Measurements from ENCODE around the gene CASK. TPM values are rescaled to one million over a fixed set of nuclear protein-coding genes. Genes with fewer than 3 reads are reported as not detected.
"Not testable (repeated sequence)": the region's sequence is repeated elsewhere in the genome, so short reads cannot be mapped to it uniquely, and the experiment has no call there.

Gene CASK
- total RNA-seq, 1 experiment from 2014 or later = 163 TPM

DNA sequence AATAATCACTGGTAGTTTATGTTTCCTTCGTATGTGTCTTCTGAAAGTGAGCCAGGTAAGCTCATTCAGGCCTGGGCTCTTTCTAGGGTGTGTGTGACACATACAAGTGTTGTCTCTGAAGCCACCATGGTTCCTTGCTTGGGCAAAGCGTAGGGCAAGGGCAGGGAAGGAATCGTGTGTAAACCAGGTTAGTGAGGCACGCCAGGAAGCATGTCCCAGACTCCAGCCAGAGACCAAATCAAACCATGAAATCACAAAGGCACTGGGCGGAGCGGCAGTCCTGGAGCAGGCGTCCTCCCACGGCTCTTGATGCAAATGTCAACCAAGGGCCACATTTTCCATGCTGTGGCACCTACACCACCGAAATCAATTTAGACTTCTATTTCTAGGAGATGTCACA lies 409.2 kb downstream of the CASK start:
- Histone ChIP-seq H3K9me3 (no peaks in the 10 kb centered on the region), H3K36me3 (ENCODE audit: control insufficient read depth, insufficient read depth, low read length) (no peaks in the 10 kb centered on the region), H3K4me1 (no peaks in the 10 kb centered on the region), H3K27me3 (replicated peaks; ENCODE audit: control insufficient read depth, insufficient read depth, low read length) (no peaks in the 10 kb centered on the region), H3K4me3 (ENCODE audit: low read depth, low read length) (no peak overlapping the region)
- no peaks in the 10 kb centered on the region for H3K4me1 Mint-ChIP-seq (ENCODE audit: low read depth, unreplicated experiment)
- no peaks in the 10 kb centered on the region for H3K9me3 Mint-ChIP-seq (ENCODE audit: unreplicated experiment)
- ChIA-PET POLR2A (no interaction called here), CTCF (no interaction called here)
- peaks cover 19% of the 10 kb centered on the region for H3K36me3 Mint-ChIP-seq (ENCODE audit: insufficient read depth, unreplicated experiment)
- no peak for DNase-seq
- no peak overlapping the region for H3K4me3 Mint-ChIP-seq (ENCODE audit: unreplicated experiment)
- intact Hi-C loops (cut with micrococcal nuclease; ENCODE audit: unreplicated experiment) = no loop called here
- no peak overlapping the region for H3K27ac Mint-ChIP-seq (ENCODE audit: unreplicated experiment)
- no TSS peak for BruUV-seq (replicated peaks)
- no peaks in the 10 kb centered on the region for H3K27me3 Mint-ChIP-seq (ENCODE audit: insufficient read depth, unreplicated experiment)
- TF ChIP-seq, protein P1, sequence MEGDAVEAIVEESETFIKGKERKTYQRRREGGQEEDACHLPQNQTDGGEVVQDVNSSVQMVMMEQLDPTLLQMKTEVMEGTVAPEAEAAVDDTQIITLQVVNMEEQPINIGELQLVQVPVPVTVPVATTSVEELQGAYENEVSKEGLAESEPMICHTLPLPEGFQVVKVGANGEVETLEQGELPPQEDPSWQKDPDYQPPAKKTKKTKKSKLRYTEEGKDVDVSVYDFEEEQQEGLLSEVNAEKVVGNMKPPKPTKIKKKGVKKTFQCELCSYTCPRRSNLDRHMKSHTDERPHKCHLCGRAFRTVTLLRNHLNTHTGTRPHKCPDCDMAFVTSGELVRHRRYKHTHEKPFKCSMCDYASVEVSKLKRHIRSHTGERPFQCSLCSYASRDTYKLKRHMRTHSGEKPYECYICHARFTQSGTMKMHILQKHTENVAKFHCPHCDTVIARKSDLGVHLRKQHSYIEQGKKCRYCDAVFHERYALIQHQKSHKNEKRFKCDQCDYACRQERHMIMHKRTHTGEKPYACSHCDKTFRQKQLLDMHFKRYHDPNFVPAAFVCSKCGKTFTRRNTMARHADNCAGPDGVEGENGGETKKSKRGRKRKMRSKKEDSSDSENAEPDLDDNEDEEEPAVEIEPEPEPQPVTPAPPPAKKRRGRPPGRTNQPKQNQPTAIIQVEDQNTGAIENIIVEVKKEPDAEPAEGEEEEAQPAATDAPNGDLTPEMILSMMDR (IDR thresholded peaks at IDR 0.05; ENCODE audit: insufficient read depth in 1 of 2, low read depth in 1 of 2, low read length in 1 of 2, severe bottlenecking in 1 of 2, unreplicated experiment in 1 of 2) = no peak

DNA sequence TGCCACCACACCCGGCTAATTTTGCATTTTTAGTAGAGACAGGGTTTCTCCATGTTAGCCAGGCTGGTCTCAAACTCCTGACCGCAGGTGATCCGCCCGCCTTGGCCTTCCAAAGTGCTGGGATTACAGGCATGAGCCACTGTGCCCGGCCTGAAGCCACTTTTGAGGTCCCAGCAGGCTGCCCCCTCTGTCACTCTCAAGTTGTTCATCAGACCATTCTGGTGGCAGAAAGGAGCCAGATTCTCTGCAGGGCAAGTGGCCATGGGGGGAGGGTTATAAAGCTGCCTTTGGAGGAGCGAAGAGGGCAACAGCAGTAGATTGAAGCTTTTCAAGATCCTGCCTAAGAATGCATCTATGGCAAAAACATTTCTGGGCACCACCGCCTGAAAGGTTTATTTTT lies 410.5 kb downstream of the CASK start:
- H3K9me3 ChIP-seq; H3K4me1 ChIP-seq; H3K27ac Mint-ChIP-seq (ENCODE audit: unreplicated experiment); H3K36me3 ChIP-seq (ENCODE audit: control insufficient read depth, insufficient read depth, low read length); H3K27me3 ChIP-seq (replicated peaks; ENCODE audit: control insufficient read depth, insufficient read depth, low read length); DNase-seq; POLR2A ChIA-PET; H3K4me1 Mint-ChIP-seq (ENCODE audit: low read depth, unreplicated experiment); intact Hi-C loops (cut with micrococcal nuclease; ENCODE audit: unreplicated experiment); CTCF ChIA-PET; H3K4me3 Mint-ChIP-seq (ENCODE audit: unreplicated experiment); H3K27me3 Mint-ChIP-seq (ENCODE audit: insufficient read depth, unreplicated experiment); H3K9me3 Mint-ChIP-seq (ENCODE audit: unreplicated experiment); BruUV-seq (replicated peaks); H3K4me3 ChIP-seq (ENCODE audit: low read depth, low read length): not testable (repeated sequence)
- peaks cover 12% of the 10 kb centered on the region for H3K36me3 Mint-ChIP-seq (ENCODE audit: insufficient read depth, unreplicated experiment)

- Mint-ChIP-seq H3K4me1 (ENCODE audit: low read depth, unreplicated experiment) (no peaks in the 10 kb centered on the region), H3K9me3 (ENCODE audit: unreplicated experiment) (no peaks in the 10 kb centered on the region), H3K36me3 (ENCODE audit: insufficient read depth, unreplicated experiment) (peaks cover 12% of the 10 kb centered on the region), H3K27ac (ENCODE audit: unreplicated experiment) (no peak overlapping the region), H3K27me3 (ENCODE audit: insufficient read depth, unreplicated experiment) (no peaks in the 10 kb centered on the region), H3K4me3 (ENCODE audit: unreplicated experiment) (no peak overlapping the region)
- POLR2A ChIA-PET = no interaction called here
- no peaks in the 10 kb centered on the region for H3K9me3 ChIP-seq
- no TSS peak for BruUV-seq (replicated peaks)
- CTCF ChIA-PET = no interaction called here
- no peak overlapping the region for H3K4me3 ChIP-seq (ENCODE audit: low read depth, low read length)
- intact Hi-C loops (cut with micrococcal nuclease; ENCODE audit: unreplicated experiment) = no loop called here
- H3K36me3 ChIP-seq (ENCODE audit: control insufficient read depth, insufficient read depth, low read length) = no peaks in the 10 kb centered on the region
- no peaks in the 10 kb centered on the region for H3K27me3 ChIP-seq (replicated peaks; ENCODE audit: control insufficient read depth, insufficient read depth, low read length)
- H3K4me1 ChIP-seq = no peaks in the 10 kb centered on the region
- no peak for DNase-seq
- TF ChIP-seq, protein P1 (IDR thresholded peaks at IDR 0.05; ENCODE audit: insufficient read depth in 1 of 2, low read depth in 1 of 2, low read length in 1 of 2, severe bottlenecking in 1 of 2, unreplicated experiment in 1 of 2) = no peak
These were observed 411.0 kb downstream of the CASK start for GRCh38 chrX:41512394-41512793.

GRCh38 chrX:41507919-41508318 lies 415.4 kb downstream of the CASK start:
- no peaks in the 10 kb centered on the region for H3K4me1 Mint-ChIP-seq (ENCODE audit: low read depth, unreplicated experiment)
- H3K4me3 ChIP-seq (ENCODE audit: low read depth, low read length) = no peak overlapping the region
- no peak overlapping the region for H3K27ac Mint-ChIP-seq (ENCODE audit: unreplicated experiment)
- H3K27me3 ChIP-seq (replicated peaks; ENCODE audit: control insufficient read depth, insufficient read depth, low read length) = no peaks in the 10 kb centered on the region
- TF ChIP-seq, protein P1 (IDR thresholded peaks at IDR 0.05; ENCODE audit: insufficient read depth in 1 of 2, low read depth in 1 of 2, low read length in 1 of 2, severe bottlenecking in 1 of 2, unreplicated experiment in 1 of 2) = no peak
- H3K4me1 ChIP-seq = no peaks in the 10 kb centered on the region
- no peak for DNase-seq
- H3K36me3 ChIP-seq (ENCODE audit: control insufficient read depth, insufficient read depth, low read length) = no peaks in the 10 kb centered on the region
- POLR2A ChIA-PET = no interaction called here
- no peaks in the 10 kb centered on the region for H3K27me3 Mint-ChIP-seq (ENCODE audit: insufficient read depth, unreplicated experiment)
- CTCF ChIA-PET = no interaction called here
- intact Hi-C loops (cut with micrococcal nuclease; ENCODE audit: unreplicated experiment) = no loop called here
- no peak overlapping the region for H3K4me3 Mint-ChIP-seq (ENCODE audit: unreplicated experiment)
- no peaks in the 10 kb centered on the region for H3K9me3 ChIP-seq
- peaks cover 3% of the 10 kb centered on the region for H3K36me3 Mint-ChIP-seq (ENCODE audit: insufficient read depth, unreplicated experiment)
- H3K9me3 Mint-ChIP-seq (ENCODE audit: unreplicated experiment) = no peaks in the 10 kb centered on the region
- BruUV-seq (replicated peaks) = no TSS peak
